ENCODE results near the gene FARS2. TPM values are rescaled to one million over a fixed set of nuclear protein-coding genes. Genes with fewer than 3 reads are reported as not detected.

The FARS2 gene
- polyA plus RNA-seq, 1 donor from 2014 or later: 11.9 TPM

DNA sequence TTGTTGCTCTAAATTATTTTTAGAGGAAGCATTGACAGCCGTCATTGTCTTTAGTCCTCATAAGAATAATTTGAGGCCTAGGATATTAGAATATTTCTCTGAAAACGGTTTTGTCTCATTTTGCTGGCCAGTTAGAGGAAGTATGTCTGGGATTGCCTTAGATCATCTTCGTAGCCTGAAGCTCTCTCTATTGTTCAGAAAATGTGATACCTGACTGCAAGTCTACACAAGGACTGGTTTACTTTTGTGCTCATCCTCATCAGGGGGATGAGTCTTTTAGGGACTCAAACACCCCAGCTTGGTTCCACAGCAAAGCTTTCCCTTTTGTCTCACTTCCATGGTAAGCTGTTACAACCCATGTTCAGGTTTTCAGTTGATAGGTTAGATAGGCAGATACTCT, 141.8 kb downstream of the FARS2 start:
- TF ChIP-seq MXI1 (conservative IDR thresholded peaks at IDR 0.05; ENCODE audit: poor library complexity, severe bottlenecking): no peak
- Histone ChIP-seq H3K4me3 (ENCODE audit: low read length) (no peak overlapping the region), H3K36me3 (ENCODE audit: insufficient read depth, low read length) (no peaks in the 10 kb centered on the region), H2AFZ (ENCODE audit: low read depth, low read length) (no peak overlapping the region), H4K20me1 (ENCODE audit: insufficient read depth) (no peaks in the 10 kb centered on the region), H3K9ac (ENCODE audit: low read length) (no peak overlapping the region), H3F3A (ENCODE audit: insufficient read depth, low read length, poor library complexity, severe bottlenecking) (no peaks in the 10 kb centered on the region), H3K9me2 (ENCODE audit: insufficient read depth, low read length) (no peaks in the 10 kb centered on the region), H3K9me3 (ENCODE audit: low read length) (no peaks in the 10 kb centered on the region), H3K27ac (ENCODE audit: low read length) (no peak overlapping the region), H3K27me3 (ENCODE audit: insufficient read depth, low read depth, low read length) (no peaks in the 10 kb centered on the region), H3K4me2 (ENCODE audit: low read length) (no peak overlapping the region), H3K79me2 (replicated peaks; ENCODE audit: insufficient read depth, low read length) (no peaks in the 10 kb centered on the region)

- H2AFZ ChIP-seq (ENCODE audit: low read depth, low read length): no peak overlapping the region
- H3K4me2 ChIP-seq (ENCODE audit: low read length): no peak overlapping the region
- H3K36me3 ChIP-seq (ENCODE audit: insufficient read depth, low read length): no peaks in the 10 kb centered on the region
- no peaks in the 10 kb centered on the region for H3K27me3 ChIP-seq (ENCODE audit: insufficient read depth, low read depth, low read length)
- H3F3A ChIP-seq (ENCODE audit: insufficient read depth, low read length, poor library complexity, severe bottlenecking): no peaks in the 10 kb centered on the region
- no peak overlapping the region for H3K9ac ChIP-seq (ENCODE audit: low read length)
- H4K20me1 ChIP-seq (ENCODE audit: insufficient read depth): no peaks in the 10 kb centered on the region
- TF ChIP-seq EZH2 (IDR thresholded peaks at IDR 0.05; ENCODE audit: borderline replicate concordance, insufficient read depth, low read length, poor library complexity, severe bottlenecking): no peak
- TF ChIP-seq, protein P1, sequence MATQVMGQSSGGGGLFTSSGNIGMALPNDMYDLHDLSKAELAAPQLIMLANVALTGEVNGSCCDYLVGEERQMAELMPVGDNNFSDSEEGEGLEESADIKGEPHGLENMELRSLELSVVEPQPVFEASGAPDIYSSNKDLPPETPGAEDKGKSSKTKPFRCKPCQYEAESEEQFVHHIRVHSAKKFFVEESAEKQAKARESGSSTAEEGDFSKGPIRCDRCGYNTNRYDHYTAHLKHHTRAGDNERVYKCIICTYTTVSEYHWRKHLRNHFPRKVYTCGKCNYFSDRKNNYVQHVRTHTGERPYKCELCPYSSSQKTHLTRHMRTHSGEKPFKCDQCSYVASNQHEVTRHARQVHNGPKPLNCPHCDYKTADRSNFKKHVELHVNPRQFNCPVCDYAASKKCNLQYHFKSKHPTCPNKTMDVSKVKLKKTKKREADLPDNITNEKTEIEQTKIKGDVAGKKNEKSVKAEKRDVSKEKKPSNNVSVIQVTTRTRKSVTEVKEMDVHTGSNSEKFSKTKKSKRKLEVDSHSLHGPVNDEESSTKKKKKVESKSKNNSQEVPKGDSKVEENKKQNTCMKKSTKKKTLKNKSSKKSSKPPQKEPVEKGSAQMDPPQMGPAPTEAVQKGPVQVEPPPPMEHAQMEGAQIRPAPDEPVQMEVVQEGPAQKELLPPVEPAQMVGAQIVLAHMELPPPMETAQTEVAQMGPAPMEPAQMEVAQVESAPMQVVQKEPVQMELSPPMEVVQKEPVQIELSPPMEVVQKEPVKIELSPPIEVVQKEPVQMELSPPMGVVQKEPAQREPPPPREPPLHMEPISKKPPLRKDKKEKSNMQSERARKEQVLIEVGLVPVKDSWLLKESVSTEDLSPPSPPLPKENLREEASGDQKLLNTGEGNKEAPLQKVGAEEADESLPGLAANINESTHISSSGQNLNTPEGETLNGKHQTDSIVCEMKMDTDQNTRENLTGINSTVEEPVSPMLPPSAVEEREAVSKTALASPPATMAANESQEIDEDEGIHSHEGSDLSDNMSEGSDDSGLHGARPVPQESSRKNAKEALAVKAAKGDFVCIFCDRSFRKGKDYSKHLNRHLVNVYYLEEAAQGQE (IDR thresholded peaks at IDR 0.05; ENCODE audit: borderline replicate concordance): no peak
- TF ChIP-seq, protein P2, sequence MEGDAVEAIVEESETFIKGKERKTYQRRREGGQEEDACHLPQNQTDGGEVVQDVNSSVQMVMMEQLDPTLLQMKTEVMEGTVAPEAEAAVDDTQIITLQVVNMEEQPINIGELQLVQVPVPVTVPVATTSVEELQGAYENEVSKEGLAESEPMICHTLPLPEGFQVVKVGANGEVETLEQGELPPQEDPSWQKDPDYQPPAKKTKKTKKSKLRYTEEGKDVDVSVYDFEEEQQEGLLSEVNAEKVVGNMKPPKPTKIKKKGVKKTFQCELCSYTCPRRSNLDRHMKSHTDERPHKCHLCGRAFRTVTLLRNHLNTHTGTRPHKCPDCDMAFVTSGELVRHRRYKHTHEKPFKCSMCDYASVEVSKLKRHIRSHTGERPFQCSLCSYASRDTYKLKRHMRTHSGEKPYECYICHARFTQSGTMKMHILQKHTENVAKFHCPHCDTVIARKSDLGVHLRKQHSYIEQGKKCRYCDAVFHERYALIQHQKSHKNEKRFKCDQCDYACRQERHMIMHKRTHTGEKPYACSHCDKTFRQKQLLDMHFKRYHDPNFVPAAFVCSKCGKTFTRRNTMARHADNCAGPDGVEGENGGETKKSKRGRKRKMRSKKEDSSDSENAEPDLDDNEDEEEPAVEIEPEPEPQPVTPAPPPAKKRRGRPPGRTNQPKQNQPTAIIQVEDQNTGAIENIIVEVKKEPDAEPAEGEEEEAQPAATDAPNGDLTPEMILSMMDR (IDR thresholded peaks at IDR 0.05; ENCODE audit: poor library complexity, severe bottlenecking): no peak
- TF ChIP-seq MXI1 (conservative IDR thresholded peaks at IDR 0.05; ENCODE audit: poor library complexity, severe bottlenecking): no peak
- H3K27ac ChIP-seq (ENCODE audit: low read length): no peak overlapping the region
- H3K4me3 ChIP-seq (ENCODE audit: low read length): no peak overlapping the region
- H3K9me2 ChIP-seq (ENCODE audit: insufficient read depth, low read length): no peaks in the 10 kb centered on the region
- H3K9me3 ChIP-seq (ENCODE audit: low read length): no peaks in the 10 kb centered on the region
- no peaks in the 10 kb centered on the region for H3K79me2 ChIP-seq (replicated peaks; ENCODE audit: insufficient read depth, low read length)
These were observed 142.3 kb downstream of the FARS2 start for GRCh38 chr6:5403609-5404008.

GRCh38 chr6:5405976-5406375, 144.7 kb downstream of the FARS2 start:
- no peak overlapping the region for H3K4me3 ChIP-seq (ENCODE audit: low read length)
- no peaks in the 10 kb centered on the region for H3K9me3 ChIP-seq (ENCODE audit: low read length)
- no peak overlapping the region for H3K9ac ChIP-seq (ENCODE audit: low read length)
- H3K36me3 ChIP-seq (ENCODE audit: insufficient read depth, low read length): no peaks in the 10 kb centered on the region
- H3K27ac ChIP-seq (ENCODE audit: low read length): no peak overlapping the region
- H3K9me2 ChIP-seq (ENCODE audit: insufficient read depth, low read length): no peaks in the 10 kb centered on the region
- no peaks in the 10 kb centered on the region for H3K27me3 ChIP-seq (ENCODE audit: insufficient read depth, low read depth, low read length)
- no peaks in the 10 kb centered on the region for H4K20me1 ChIP-seq (ENCODE audit: insufficient read depth)
- H3K79me2 ChIP-seq (replicated peaks; ENCODE audit: insufficient read depth, low read length): no peaks in the 10 kb centered on the region
- no peak for TF ChIP-seq EZH2 (IDR thresholded peaks at IDR 0.05; ENCODE audit: borderline replicate concordance, insufficient read depth, low read length, poor library complexity, severe bottlenecking)
- TF ChIP-seq POLR2AphosphoS5 (IDR thresholded peaks at IDR 0.05): no peak
- TF ChIP-seq, protein P1 (IDR thresholded peaks at IDR 0.05; ENCODE audit: borderline replicate concordance): no peak
- no peak for TF ChIP-seq SMC3 (conservative IDR thresholded peaks at IDR 0.05; ENCODE audit: poor library complexity)
- TF ChIP-seq RAD21 (conservative IDR thresholded peaks at IDR 0.05): no peak
- TF ChIP-seq, protein P2 (IDR thresholded peaks at IDR 0.05; ENCODE audit: poor library complexity, severe bottlenecking): no peak
- TF ChIP-seq MXI1 (conservative IDR thresholded peaks at IDR 0.05; ENCODE audit: poor library complexity, severe bottlenecking): no peak
- TF ChIP-seq EP300 (conservative IDR thresholded peaks at IDR 0.05; ENCODE audit: poor library complexity, severe bottlenecking): no peak
- no peak for TF ChIP-seq TAF1 (IDR thresholded peaks at IDR 0.05; ENCODE audit: low read depth)
- H2AFZ ChIP-seq (ENCODE audit: low read depth, low read length): no peak overlapping the region
- no peak overlapping the region for H3K4me2 ChIP-seq (ENCODE audit: low read length)
- H3F3A ChIP-seq (ENCODE audit: insufficient read depth, low read length, poor library complexity, severe bottlenecking): no peaks in the 10 kb centered on the region
